DMS 273 (cell line): ENCODE measurements around the gene DDX24.

Experiments
- DNase-seq: peaks from one replicate; lab custom pipeline; 2025; ENCODE audit not compliant: unreplicated experiment; lab: John Stamatoyannopoulos, UW

Gene DDX24

GRCh38 chr14:94015223-94015622 lies 65.8 kb downstream of the DDX24 start:
- DNase-seq = no peak

- no peak for DNase-seq
These were observed 66.6 kb downstream of the DDX24 start for GRCh38 chr14:94014382-94014781.

DNA sequence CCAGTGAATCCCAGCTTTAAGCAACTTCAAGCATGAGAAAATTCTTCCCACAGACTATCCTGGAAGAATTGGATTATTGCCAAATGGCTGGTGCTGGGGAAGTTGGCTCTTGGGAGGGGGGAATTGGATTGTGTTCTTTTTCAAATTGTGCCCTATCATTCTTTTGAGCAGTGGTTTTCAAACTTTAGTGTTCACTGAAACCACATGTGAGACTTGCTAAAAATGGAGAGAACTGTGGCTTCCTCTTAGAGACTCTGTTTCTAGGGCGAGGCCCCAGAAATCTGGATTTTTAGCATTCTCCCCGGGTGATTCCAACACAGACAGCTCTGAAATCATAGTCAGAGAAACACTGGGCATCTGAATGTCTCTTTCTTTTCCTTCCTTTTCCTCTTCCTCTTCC lies 69.2 kb downstream of the DDX24 start:
- DNase-seq = peak; percentile 51

DNA sequence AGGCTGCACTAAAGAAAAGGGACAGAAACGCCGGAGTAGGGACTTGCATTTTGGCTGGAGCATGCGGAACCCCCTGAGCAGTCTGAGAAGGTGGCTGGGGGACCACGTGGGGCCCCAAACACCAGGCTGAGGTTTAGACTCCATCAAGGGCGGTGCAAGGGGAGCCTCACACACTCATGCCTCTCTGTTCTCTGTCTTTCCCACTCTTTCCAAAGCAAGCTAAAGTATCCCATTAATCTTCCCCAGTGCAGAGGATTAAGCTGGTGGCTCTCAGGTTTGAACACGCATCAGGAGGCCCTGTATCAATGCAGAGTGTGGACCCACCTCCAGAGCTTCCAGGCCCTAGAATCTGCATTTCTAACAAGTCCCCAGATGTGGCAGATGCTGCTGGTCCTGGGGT lies 70.4 kb downstream of the DDX24 start:
- no peak for DNase-seq

GRCh38 chr14:94009767-94010166 lies 71.2 kb downstream of the DDX24 start:
- peak; percentile 61 for DNase-seq

GRCh38 chr14:94008234-94008633 lies 72.8 kb downstream of the DDX24 start:
- DNase-seq = no peak

- peak; percentile 50 for DNase-seq
These were observed 75.5 kb downstream of the DDX24 start for GRCh38 chr14:94005324-94006073.

- DNase-seq = no peak
These were observed 77.0 kb downstream of the DDX24 start for GRCh38 chr14:94004015-94004414.

DNA sequence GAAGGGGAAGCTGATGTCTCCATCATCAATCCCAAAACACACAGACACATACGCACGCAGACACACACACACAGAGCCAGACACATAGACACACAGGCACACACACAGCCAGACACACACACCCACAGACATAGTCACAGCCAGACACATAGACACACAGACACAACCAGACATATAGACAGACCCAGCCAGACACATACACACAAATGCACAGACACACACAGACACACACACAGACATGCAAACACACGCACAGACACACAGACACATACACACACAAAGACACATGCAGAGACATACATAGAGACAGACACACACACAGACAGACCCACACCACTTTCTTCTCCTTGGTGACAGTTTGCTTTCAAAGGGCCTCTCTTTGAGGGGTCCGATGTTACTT lies 77.6 kb downstream of the DDX24 start:
- no peak for DNase-seq

- DNase-seq = peak; percentile 86
These were observed 79.3 kb downstream of the DDX24 start for GRCh38 chr14:94001501-94002396.

DNA sequence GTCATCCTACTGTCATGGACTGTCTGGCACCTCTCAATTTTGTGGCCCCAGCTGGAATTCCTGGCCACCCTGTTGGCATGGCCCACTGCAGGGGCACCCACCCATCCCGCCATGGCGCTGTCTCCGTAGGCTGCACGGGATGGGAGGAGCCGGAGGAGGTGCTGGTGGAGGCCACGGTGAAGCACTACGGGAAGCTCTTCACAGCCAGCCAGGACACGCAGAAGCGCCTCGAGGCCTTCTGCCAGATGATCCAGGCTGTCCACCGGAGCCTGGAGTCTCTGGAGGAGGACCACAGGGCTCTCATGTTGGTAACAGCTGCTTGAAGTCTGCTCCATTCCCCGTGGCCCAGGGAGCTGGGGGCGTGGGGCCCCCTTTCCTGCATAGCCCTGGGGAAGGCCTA lies 80.0 kb downstream of the DDX24 start:
- DNase-seq = peak; percentile 45

GRCh38 chr14:94000267-94000666 lies 80.7 kb downstream of the DDX24 start:
- no peak for DNase-seq

DNA sequence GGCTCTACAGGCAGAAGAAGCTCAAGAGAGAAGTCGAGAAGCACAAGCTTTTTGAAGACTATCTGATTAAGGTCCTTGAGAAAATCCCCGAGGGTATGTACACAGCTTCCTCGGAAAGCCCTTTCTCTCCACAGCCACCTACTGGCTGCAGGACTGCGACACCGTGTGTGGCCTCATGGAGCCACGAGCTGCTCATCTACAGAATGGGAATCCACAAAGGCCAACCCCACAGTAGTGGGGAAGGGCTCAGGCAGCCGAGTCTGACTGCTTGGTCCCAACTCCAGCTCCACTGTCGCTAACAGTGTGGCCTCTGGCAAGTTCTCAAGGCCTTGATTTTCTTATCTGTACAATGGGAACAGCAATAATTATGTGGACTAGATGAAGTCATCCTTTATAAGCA lies 81.4 kb downstream of the DDX24 start:
- no peak for DNase-seq

GRCh38 chr14:93998871-93999403 lies 82.1 kb downstream of the DDX24 start:
- DNase-seq = no peak
